ENCODE measurements around the gene AUTS2.

- TF ChIP-seq REST (IDR thresholded peaks at IDR 0.05; ENCODE audit: insufficient read depth in 1 of 2, low read depth in 2 of 2, low read length in 1 of 2) = no peak
- TF ChIP-seq, protein P1, sequence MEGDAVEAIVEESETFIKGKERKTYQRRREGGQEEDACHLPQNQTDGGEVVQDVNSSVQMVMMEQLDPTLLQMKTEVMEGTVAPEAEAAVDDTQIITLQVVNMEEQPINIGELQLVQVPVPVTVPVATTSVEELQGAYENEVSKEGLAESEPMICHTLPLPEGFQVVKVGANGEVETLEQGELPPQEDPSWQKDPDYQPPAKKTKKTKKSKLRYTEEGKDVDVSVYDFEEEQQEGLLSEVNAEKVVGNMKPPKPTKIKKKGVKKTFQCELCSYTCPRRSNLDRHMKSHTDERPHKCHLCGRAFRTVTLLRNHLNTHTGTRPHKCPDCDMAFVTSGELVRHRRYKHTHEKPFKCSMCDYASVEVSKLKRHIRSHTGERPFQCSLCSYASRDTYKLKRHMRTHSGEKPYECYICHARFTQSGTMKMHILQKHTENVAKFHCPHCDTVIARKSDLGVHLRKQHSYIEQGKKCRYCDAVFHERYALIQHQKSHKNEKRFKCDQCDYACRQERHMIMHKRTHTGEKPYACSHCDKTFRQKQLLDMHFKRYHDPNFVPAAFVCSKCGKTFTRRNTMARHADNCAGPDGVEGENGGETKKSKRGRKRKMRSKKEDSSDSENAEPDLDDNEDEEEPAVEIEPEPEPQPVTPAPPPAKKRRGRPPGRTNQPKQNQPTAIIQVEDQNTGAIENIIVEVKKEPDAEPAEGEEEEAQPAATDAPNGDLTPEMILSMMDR (IDR thresholded peaks at IDR 0.05) = no peak
- TF ChIP-seq POLR2AphosphoS5 (IDR thresholded peaks at IDR 0.05; ENCODE audit: low read depth, low read length) = no peak
These were observed 544.1 kb downstream of the AUTS2 start for GRCh38 chr7:70142247-70142932.

Measured in Panc1 (cell line).